NT2/D1 (cell line): ENCODE results near the gene WDFY3.

ENCODE experiments used
- SUZ12 ChIP-seq: IDR thresholded peaks from 2 replicates; pipeline ENCODE4 v1.6.1; 2011; ENCODE audit not compliant: insufficient read length, insufficient read depth; ENCODE audit errors: extremely low read depth
- YY1 ChIP-seq: IDR thresholded peaks from 2 replicates; pipeline ENCODE4 v1.6.1; 2011; ENCODE audit not compliant: insufficient read length, insufficient read depth
- ZNF274 ChIP-seq: IDR thresholded peaks from 2 replicates; pipeline ENCODE4 v1.6.1; 2011; ENCODE audit warnings: mild to moderate bottlenecking, low read depth, low read length

DNA sequence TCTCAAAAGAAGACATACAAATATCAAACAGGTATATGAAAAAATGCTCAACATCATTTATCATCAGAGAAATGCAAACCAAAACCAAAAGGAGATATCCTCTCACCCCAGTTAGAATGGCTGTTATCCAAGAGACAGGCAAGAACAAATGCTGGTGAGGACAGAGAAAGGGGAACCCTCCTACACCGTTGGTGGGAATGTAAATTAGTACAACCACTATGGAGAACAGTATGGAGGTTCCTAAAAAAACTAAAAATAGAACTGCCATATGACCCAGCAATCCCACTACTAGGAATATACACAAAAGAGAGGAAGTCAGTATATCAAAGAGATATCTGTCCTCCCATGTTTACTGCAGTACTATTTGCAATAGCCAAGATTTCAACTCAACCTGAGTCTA, 300.1 kb downstream of the WDFY3 start:
- TF ChIP-seq YY1 = no peak
- no peak for TF ChIP-seq SUZ12
- no peak for TF ChIP-seq ZNF274
